Measurements from ENCODE around the gene CDK5RAP2. TPM values are rescaled to one million over a fixed set of nuclear protein-coding genes. Genes with fewer than 3 reads are reported as not detected.

The CDK5RAP2 gene
- total and polyA plus RNA-seq, 4 donors = 36.5 to 60.4 (median 47.4) TPM

DNA sequence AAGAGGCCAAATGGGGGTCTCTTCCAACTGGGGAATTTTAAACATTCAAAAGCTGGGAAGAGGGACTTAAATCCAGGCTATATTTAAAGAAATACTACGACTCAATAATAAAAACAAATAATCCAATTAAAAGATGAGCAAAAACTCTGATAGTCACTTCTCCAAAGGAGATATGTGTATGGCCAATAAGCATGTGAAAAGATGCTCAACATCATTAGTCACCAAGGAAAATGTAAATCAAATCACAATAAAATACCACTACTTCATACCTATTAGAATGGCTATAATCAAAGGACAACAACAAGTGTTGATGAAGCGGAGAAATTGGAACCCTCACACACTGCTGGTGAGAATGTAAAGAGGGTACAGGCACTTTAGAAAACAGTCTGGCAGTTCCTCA lies 130.4 kb downstream of the CDK5RAP2 start:
- no CpG with 5 or more reads among the region's 2 CpGs for WGBS (ENCODE audit: insufficient coverage)
- no peak for DNase-seq (ENCODE audit: low read depth in 4 of 6, low spot score in 6 of 6)
- Histone ChIP-seq H3K4me3 (ENCODE audit: low read depth, low read length) (no peak overlapping the region), H3K27me3 (ENCODE audit: control insufficient read depth, insufficient read depth, low read length) (no peaks in the 10 kb centered on the region), H3K27ac (ENCODE audit: low read depth, low read length) (no peak overlapping the region), H3K36me3 (ENCODE audit: control insufficient read depth, insufficient read depth, low read length) (peaks cover 17% of the 10 kb centered on the region), H3K4me1 (ENCODE audit: control insufficient read depth, insufficient read depth, low read length) (no peaks in the 10 kb centered on the region), H3K9me3 (ENCODE audit: control insufficient read depth, insufficient read depth, low read length) (no peaks in the 10 kb centered on the region)

DNA sequence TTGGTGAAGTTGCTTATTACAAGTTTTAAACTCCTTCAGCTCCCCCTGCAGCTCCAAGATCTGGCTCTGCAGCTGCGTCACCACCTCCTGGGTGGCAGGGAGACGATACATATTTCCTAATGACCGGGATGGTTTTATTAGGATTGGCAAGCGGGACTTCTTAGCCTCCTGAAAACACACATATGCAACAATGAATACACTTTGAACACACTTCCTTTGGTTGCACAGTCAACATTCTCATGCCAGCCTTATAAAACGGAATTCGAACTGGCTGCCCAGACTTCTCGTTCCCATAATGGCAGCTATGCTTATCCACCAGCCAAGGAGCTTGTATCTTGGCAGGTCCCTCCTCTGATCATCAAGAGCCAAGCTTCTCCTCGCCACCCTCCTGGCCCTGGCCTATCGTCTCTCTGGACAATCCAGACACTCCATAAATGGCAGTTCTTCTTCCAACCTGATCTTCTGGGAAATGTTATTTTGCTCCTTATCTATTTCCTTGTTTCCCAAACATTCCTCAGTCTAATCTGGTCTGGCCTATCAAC lies 131.9 kb downstream of the CDK5RAP2 start:
- H3K4me1 ChIP-seq (ENCODE audit: control insufficient read depth, insufficient read depth, low read length) = no peaks in the 10 kb centered on the region
- peaks cover 17% of the 10 kb centered on the region for H3K36me3 ChIP-seq (ENCODE audit: control insufficient read depth, insufficient read depth, low read length)
- H3K27ac ChIP-seq (ENCODE audit: low read depth, low read length) = no peak overlapping the region
- DNase-seq (ENCODE audit: low read depth in 4 of 6, low spot score in 6 of 6) = no peak
- H3K4me3 ChIP-seq (ENCODE audit: low read depth, low read length) = no peak overlapping the region
- H3K9me3 ChIP-seq (ENCODE audit: control insufficient read depth, insufficient read depth, low read length) = no peaks in the 10 kb centered on the region
- H3K27me3 ChIP-seq (ENCODE audit: control insufficient read depth, insufficient read depth, low read length) = no peaks in the 10 kb centered on the region
- WGBS (ENCODE audit: insufficient coverage) = 86% methylated on average over 5 of the region's 9 CpGs

DNA sequence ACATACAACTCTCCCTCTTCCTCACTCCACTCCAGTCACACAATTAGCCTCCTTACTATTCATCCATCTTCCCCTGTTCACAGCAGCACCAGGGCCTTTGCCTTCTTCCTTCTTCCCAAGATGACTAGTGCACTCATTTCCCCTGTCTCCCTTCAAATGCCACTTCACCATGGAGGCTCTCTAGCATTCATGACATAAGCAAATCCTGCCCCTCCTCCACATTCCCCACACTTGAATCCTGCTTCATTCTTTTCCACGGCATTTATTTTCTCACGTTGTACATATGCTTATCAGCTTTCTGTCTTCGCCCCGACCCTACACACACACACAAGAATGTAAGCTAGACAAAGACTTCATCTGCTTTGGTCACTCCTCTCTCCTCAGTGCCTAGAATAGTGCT lies 133.3 kb downstream of the CDK5RAP2 start:
- Histone ChIP-seq H3K4me3 (ENCODE audit: low read depth, low read length) (no peak overlapping the region), H3K27me3 (ENCODE audit: control insufficient read depth, insufficient read depth, low read length) (no peaks in the 10 kb centered on the region), H3K9me3 (ENCODE audit: control insufficient read depth, insufficient read depth, low read length) (no peaks in the 10 kb centered on the region), H3K4me1 (ENCODE audit: control insufficient read depth, insufficient read depth, low read length) (no peaks in the 10 kb centered on the region), H3K27ac (ENCODE audit: low read depth, low read length) (no peak overlapping the region), H3K36me3 (ENCODE audit: control insufficient read depth, insufficient read depth, low read length) (peaks cover 19% of the 10 kb centered on the region)
- DNase-seq (ENCODE audit: low read depth in 4 of 6, low spot score in 6 of 6) = no peak
- 100% methylated on average over 2 of the region's 4 CpGs for WGBS (ENCODE audit: insufficient coverage)

DNA sequence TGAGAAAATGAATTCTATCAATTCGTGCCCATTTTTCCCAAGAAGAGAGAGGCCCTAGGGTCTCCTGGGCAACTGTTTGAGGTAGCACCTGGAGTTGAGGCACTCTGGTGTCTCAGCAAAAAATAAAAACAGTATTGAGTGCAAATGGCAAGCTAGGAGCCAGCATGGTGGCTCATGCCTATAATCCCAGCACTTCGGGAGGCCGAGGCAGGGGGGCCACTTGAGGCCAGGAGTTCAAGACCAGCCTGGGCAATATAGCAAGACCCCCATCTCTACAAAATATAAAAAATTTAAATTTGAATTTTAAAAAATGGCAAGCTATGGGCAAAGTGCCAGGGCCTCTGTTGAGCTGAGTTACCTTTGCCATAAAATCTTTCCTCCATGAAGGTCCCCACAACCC lies 136.0 kb downstream of the CDK5RAP2 start:
- DNase-seq (ENCODE audit: low read depth in 4 of 6, low spot score in 6 of 6) = no peak
- Histone ChIP-seq H3K36me3 (ENCODE audit: control insufficient read depth, insufficient read depth, low read length) (peaks cover 19% of the 10 kb centered on the region), H3K27me3 (ENCODE audit: control insufficient read depth, insufficient read depth, low read length) (no peaks in the 10 kb centered on the region), H3K27ac (ENCODE audit: low read depth, low read length) (no peak overlapping the region), H3K9me3 (ENCODE audit: control insufficient read depth, insufficient read depth, low read length) (no peaks in the 10 kb centered on the region), H3K4me3 (ENCODE audit: low read depth, low read length) (no peak overlapping the region), H3K4me1 (ENCODE audit: control insufficient read depth, insufficient read depth, low read length) (no peaks in the 10 kb centered on the region)
- 80% methylated on average over 1 of the region's 3 CpGs for WGBS (ENCODE audit: insufficient coverage)

DNA sequence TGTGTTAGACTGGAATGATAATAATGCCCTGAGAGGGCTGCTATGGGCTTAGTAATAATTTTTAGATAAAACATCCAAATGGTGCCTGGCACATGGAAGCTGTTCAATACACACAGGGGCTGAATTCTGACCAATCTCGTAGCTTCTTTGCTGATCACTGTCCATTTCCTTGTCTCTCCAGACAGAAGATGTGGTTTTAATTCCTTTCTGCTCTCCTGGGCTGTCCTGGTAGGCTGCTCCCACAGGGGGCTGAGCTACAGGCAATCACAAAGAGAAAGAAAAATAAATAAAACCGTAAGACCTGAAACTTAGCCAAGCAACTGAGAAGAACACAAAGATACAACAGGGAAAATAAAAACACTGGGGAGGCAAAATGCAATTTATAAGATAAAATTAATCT lies 136.5 kb downstream of the CDK5RAP2 start:
- peaks cover 19% of the 10 kb centered on the region for H3K36me3 ChIP-seq (ENCODE audit: control insufficient read depth, insufficient read depth, low read length)

DNA sequence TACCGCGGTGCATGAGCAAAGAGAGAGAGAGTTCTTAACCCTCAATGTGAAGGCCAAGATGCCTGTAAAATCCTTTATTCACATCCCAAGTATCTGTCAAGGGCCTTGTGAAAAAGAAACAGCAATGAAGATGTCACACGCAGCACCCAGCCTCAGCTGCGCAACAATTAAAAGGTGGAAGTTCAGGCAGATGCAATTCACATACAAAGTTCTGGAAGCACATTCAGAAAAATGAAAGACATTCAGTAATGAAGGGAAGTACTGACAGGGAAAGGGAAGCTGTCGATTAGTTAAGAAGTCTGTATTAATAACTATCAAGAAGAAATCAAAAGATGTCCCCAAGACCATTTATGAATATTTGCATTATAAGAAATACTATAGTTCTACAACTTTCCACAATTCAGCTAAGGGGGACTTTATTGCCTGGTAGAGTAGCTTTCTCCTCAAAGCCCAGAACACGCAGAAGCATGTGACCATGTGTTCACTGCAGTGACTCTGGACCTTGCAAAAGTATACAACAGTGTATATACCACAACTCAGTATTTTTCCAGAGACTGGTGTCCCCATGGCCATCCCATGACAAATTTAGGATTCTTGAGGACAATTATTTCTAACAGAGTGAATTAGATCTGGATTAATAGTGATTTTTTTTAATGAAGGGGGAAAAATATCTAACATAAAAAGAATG lies 137.5 kb downstream of the CDK5RAP2 start:
- no peaks in the 10 kb centered on the region for H3K27me3 ChIP-seq (ENCODE audit: control insufficient read depth, insufficient read depth, low read length)
- H3K4me3 ChIP-seq (ENCODE audit: low read depth, low read length) = no peak overlapping the region
- no peak overlapping the region for H3K27ac ChIP-seq (ENCODE audit: low read depth, low read length)
- DNase-seq (ENCODE audit: low read depth in 4 of 6, low spot score in 6 of 6) = no peak
- no peaks in the 10 kb centered on the region for H3K9me3 ChIP-seq (ENCODE audit: control insufficient read depth, insufficient read depth, low read length)
- no peaks in the 10 kb centered on the region for H3K4me1 ChIP-seq (ENCODE audit: control insufficient read depth, insufficient read depth, low read length)
- H3K36me3 ChIP-seq (ENCODE audit: control insufficient read depth, insufficient read depth, low read length) = peaks cover 19% of the 10 kb centered on the region
- 100% methylated on average over 2 of the region's 6 CpGs for WGBS (ENCODE audit: insufficient coverage)

More for the DNA sequence above, 136.5 kb downstream of the CDK5RAP2 start:
- Histone ChIP-seq H3K4me1 (ENCODE audit: control insufficient read depth, insufficient read depth, low read length) (no peaks in the 10 kb centered on the region), H3K27me3 (ENCODE audit: control insufficient read depth, insufficient read depth, low read length) (no peaks in the 10 kb centered on the region), H3K27ac (ENCODE audit: low read depth, low read length) (no peak overlapping the region), H3K9me3 (ENCODE audit: control insufficient read depth, insufficient read depth, low read length) (no peaks in the 10 kb centered on the region), H3K4me3 (ENCODE audit: low read depth, low read length) (no peak overlapping the region)
- peak in 2 of 6 donors; percentile 38 to 47 for DNase-seq (ENCODE audit: low read depth in 4 of 6, low spot score in 6 of 6)
- 67% methylated on average over 1 of the region's 2 CpGs for WGBS (ENCODE audit: insufficient coverage)

DNA sequence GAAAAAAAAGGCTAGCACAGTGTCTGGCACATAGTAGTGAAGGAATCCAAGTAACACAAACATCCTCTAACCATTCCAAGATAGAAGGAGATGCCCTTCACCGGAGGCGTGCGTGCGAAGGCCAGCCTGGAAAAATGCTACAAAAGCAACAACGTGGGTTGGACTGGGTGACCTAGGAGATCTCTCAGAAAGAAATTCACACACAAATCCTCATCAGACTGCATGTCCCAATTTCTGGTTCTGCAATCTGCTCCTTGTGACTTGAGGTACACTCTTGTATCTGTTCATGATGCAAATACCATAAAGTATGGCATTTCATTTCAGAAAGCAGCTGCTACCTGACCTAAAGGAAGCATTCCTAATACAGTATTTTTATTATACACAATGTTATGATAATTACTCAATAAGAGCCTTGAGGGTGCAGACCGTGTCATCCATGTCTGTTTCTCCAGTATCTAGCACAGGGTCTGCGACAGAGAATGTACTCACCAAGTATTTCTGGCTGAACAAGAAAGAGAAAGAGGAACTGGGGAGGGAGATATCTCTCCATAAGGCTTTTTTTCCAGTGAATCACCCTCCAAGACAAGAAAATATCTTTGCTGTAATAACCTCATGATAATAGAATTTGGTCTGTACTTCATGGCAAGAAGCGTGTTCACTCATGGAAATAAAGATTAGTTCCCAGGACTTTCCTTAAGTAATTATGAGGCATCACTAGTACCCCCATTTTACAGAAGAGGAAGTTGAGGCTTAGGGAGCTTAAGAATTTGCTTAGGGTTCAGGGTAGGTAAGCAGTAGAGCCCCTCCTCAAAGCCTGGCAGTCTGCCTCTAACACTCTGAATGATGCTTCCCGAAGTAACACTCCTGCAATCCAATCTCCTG lies 138.3 kb downstream of the CDK5RAP2 start:
- Histone ChIP-seq H3K4me1 (ENCODE audit: control insufficient read depth, insufficient read depth, low read length) (no peaks in the 10 kb centered on the region), H3K4me3 (ENCODE audit: low read depth, low read length) (no peak overlapping the region), H3K9me3 (ENCODE audit: control insufficient read depth, insufficient read depth, low read length) (no peaks in the 10 kb centered on the region), H3K27me3 (ENCODE audit: control insufficient read depth, insufficient read depth, low read length) (no peaks in the 10 kb centered on the region), H3K36me3 (ENCODE audit: control insufficient read depth, insufficient read depth, low read length) (peaks cover 18% of the 10 kb centered on the region), H3K27ac (ENCODE audit: low read depth, low read length) (no peak overlapping the region)
- no peak for DNase-seq (ENCODE audit: low read depth in 4 of 6, low spot score in 6 of 6)
- WGBS (ENCODE audit: insufficient coverage) = 98% methylated on average over 6 of the region's 9 CpGs

DNA sequence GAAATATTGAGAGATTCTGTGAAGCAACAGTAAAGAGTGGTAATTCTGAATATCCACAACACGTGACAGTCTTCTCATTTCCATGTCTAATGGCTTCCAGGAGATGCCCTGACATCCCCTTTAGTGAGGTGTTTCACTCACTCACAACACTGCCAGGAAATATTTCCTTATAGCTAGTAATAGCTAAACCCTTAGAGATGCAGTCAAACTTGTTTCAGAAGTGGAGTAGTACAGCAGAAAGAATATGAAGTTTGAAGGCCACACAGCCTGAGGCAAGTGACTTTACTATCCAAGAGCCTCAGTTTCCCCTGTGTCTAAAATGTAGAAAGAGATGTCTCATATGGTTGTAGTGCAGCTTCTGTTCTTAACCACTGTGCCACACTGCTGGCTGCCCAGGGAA lies 139.2 kb downstream of the CDK5RAP2 start:
- no peak for DNase-seq (ENCODE audit: low read depth in 4 of 6, low spot score in 6 of 6)
- no peaks in the 10 kb centered on the region for H3K27me3 ChIP-seq (ENCODE audit: control insufficient read depth, insufficient read depth, low read length)
- H3K27ac ChIP-seq (ENCODE audit: low read depth, low read length) = no peak overlapping the region

DNA sequence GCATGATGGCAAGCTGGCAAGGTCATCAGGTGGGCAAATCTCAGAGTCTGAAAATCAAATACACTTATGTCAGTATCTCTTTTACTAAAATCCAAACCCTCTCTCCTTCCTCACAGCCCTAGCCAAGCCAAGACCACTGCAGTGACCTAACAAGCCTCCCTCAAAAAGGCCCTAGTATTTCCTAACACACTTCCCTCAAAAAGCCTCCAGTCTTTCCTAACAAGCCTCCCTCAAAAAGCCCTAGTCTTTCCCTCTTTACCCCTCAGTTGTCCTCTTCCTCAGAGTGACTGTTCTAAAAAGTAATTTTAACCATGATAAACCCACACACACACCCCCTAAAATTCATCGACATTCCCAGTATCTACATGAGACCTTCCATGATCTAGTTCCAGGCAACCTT lies 140.0 kb downstream of the CDK5RAP2 start:
- no peak for DNase-seq (ENCODE audit: low read depth in 4 of 6, low spot score in 6 of 6)
- peaks cover 9% of the 10 kb centered on the region for H3K36me3 ChIP-seq (ENCODE audit: control insufficient read depth, insufficient read depth, low read length)
- no peaks in the 10 kb centered on the region for H3K9me3 ChIP-seq (ENCODE audit: control insufficient read depth, insufficient read depth, low read length)
- no peak overlapping the region for H3K27ac ChIP-seq (ENCODE audit: low read depth, low read length)
- no peaks in the 10 kb centered on the region for H3K4me1 ChIP-seq (ENCODE audit: control insufficient read depth, insufficient read depth, low read length)
- no peak overlapping the region for H3K4me3 ChIP-seq (ENCODE audit: low read depth, low read length)
- H3K27me3 ChIP-seq (ENCODE audit: control insufficient read depth, insufficient read depth, low read length) = no peaks in the 10 kb centered on the region
- WGBS (ENCODE audit: insufficient coverage) = 100% methylated on average over 1 of the region's 1 CpG

More for the DNA sequence above, 139.2 kb downstream of the CDK5RAP2 start:
- no CpG with 5 or more reads among the region's 1 CpG for WGBS (ENCODE audit: insufficient coverage)
- Histone ChIP-seq H3K4me3 (ENCODE audit: low read depth, low read length) (no peak overlapping the region), H3K36me3 (ENCODE audit: control insufficient read depth, insufficient read depth, low read length) (peaks cover 12% of the 10 kb centered on the region), H3K9me3 (ENCODE audit: control insufficient read depth, insufficient read depth, low read length) (no peaks in the 10 kb centered on the region), H3K4me1 (ENCODE audit: control insufficient read depth, insufficient read depth, low read length) (no peaks in the 10 kb centered on the region)
